GM12891 (cell line): ENCODE data around the gene STRIP2.

ENCODE experiments used
- DNase-seq: peaks from one replicate; pipeline ENCODE4 v3.0.0; 2011; ENCODE audit warnings: low spot score; ENCODE audit not compliant: insufficient read length
- FAIRE-seq: peaks from 2 replicates; lab custom pipeline; 2011; peaks lifted over from hg19 to GRCh38; lab: Jason Lieb, UNC
- PAX5 ChIP-seq: IDR thresholded peaks from 2 replicates; pipeline ENCODE4 v1.6.1; 2011; ENCODE audit warnings: low read length, moderate library complexity, mild to moderate bottlenecking; ENCODE audit not compliant: insufficient read depth, severe bottlenecking
- POLR2A ChIP-seq: IDR thresholded peaks from 2 replicates; pipeline ENCODE4 v1.6.1; 2011; ENCODE audit warnings: low read depth, low read length, control low read depth
- POLR2AphosphoS5 ChIP-seq: IDR thresholded peaks from 2 replicates; pipeline ENCODE4 v1.6.1; 2011; ENCODE audit warnings: low read depth, low read length, control low read depth
- POU2F2 ChIP-seq: IDR thresholded peaks from 2 replicates; pipeline ENCODE4 v1.6.1; 2011; ENCODE audit warnings: low read depth, mild to moderate bottlenecking, control low read depth, low read length, moderate library complexity
- SPI1 ChIP-seq: IDR thresholded peaks from 2 replicates; pipeline ENCODE4 v1.6.1; 2011; ENCODE audit warnings: low read depth, low read length, control low read depth
- TAF1 ChIP-seq: IDR thresholded peaks from 2 replicates; pipeline ENCODE4 v1.6.1; 2011; ENCODE audit warnings: low read depth, low read length, control low read depth

Gene STRIP2

DNA sequence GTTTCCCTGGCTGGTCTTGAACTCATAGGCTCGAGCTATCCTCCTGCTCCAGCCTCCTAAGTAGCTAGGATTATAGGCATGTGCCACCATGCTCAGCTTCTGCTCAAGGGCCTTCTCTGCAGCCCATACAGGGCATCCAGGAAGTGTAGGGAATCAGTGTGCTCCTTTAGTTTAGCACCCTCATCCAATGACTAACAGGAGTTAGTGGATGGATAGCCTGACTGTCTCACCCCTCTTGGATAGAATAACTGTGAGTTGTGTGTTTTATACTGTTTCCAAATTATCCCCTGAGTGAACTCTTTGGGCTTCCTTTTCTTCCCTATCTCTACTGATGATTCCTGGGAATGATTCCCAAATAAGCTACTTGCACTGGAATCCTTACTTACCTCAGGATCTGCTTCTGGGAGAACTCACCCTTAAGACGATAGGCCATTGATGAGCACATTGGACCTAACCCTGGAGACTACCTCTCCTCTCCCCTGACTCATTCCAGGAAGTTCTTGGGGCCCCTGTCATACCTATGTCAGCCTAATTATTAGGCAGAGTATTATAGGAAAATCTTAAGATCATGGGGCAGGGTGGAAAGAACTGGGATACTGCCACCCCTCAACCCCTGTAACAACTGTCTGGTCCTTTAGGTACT is 18.5 kb downstream of the STRIP2 start:
- TF ChIP-seq PAX5 (no peak), TAF1 (no peak), POLR2AphosphoS5 (no peak), SPI1 (no peak), POLR2A (no peak), POU2F2 (no peak)
- DNase-seq: no peak

DNA sequence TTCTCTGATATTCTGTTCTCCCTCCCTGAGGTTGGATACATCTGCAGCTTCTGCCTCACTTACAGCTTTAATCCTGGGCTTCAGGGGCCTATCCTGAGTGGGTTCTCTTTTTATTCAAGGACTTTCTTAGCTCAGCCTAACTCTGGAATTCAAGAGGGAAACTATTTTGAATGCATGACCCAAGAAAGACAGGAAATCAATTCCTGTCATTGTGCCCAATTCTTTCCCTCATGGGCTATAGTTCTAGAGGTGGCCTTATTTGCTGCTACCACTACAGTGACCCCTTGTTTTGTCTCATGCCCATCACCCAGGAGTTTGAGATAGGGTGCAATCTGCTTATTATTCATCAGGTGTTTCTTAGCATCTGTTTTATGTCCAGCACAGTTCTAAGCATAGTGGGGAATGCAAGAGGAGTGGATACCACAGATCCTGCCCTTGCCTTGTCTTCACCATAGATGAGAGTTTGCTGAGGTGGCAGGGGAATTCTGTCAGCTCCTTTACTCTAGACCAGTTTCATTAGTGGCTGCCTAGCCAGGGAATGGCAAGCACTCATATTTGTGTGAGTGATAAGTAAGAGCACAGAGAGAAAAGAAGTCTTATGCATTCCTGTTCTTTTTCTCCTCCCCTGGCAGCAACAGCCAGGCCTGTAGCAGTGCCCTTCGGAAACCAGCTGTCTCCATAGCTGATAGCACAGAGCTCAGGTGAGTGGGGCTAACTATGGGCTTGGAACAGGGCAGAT is 19.4 kb downstream of the STRIP2 start:
- DNase-seq: no peak
- no peak for FAIRE-seq
- TF ChIP-seq TAF1: no peak
- TF ChIP-seq POLR2A: no peak

More for the DNA sequence above, 18.5 kb downstream of the STRIP2 start:
- FAIRE-seq: no peak

DNA sequence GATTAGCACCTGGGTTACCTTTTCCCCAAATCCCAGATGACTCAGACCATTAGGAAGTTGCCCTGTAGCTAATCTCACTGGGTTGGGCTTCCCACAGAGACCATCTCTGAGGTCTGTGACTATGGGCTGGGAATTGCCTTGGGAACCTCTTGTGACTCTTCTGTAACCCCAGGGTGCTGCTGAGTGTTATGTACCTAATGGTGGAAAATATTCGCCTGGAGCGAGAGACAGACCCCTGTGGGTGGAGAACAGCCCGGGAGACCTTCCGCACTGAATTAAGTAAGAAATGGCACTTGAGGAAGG is 20.0 kb downstream of the STRIP2 start:
- FAIRE-seq: no peak
- no peak for DNase-seq
- no peak for TF ChIP-seq POLR2A
- no peak for TF ChIP-seq POLR2AphosphoS5
- no peak for TF ChIP-seq POU2F2
- no peak for TF ChIP-seq PAX5
- TF ChIP-seq TAF1: no peak
- no peak for TF ChIP-seq SPI1

DNA sequence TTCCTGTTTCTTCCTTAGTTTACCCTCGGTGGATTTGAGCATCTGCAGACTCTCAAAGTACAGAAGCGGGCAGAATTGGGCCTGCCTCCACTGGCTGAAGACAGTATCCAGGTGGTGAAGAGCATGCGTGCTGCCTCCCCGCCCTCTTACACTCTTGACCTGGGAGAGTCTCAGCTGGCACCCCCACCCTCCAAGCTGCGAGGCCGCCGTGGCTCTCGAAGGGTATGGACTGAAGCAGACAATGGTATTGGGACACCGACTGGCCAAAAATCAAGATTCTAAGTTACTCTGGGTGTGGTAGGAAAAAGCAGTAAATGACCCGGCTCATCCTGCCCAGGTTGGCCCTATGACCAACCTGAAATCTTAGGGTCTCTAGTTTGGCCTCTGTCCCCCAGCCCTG is 22.2 kb downstream of the STRIP2 start:
- TF ChIP-seq SPI1 (no peak), POLR2A (no peak), PAX5 (no peak), POLR2AphosphoS5 (no peak), TAF1 (no peak), POU2F2 (no peak)
- no peak for DNase-seq
- FAIRE-seq: no peak

DNA sequence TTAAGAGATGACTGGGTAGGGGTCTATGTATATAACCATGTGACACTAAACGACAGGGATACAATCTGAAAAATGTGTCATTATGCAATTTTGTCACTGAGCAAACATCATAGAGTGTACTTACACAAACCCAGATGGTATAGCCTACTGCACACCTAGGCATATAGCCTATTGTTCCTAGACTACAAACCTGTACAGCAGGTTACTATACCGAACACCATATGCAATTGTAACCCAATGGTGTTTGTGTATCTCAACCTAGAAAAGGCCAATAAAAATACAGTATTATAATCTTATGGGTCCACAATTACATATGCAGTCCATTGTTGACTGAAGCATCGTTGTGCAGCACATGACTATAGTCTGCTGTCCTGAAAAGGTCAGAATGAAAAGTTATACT is 22.9 kb downstream of the STRIP2 start:
- DNase-seq (no peak), FAIRE-seq (no peak)
- TF ChIP-seq POU2F2: no peak
- TF ChIP-seq TAF1: no peak
- TF ChIP-seq SPI1: no peak
- TF ChIP-seq PAX5: no peak
- no peak for TF ChIP-seq POLR2A

DNA sequence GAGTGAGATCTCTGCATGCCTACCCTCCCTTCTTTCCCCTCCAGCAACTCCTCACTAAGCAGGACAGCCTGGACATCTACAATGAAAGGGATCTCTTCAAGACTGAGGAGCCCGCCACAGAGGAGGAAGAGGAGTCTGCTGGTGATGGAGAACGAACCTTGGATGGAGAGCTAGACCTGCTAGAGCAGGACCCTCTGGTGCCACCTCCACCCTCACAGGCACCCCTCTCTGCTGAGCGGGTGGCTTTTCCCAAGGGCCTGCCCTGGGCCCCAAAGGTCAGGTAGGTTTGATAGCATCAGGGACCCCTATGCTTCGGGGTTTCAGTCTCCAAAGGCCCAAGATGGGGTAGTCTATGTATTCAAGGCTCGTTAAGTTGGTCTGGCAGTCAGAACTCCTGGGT is 23.9 kb downstream of the STRIP2 start:
- no peak for DNase-seq
- no peak for TF ChIP-seq PAX5
- FAIRE-seq: no peak

DNA sequence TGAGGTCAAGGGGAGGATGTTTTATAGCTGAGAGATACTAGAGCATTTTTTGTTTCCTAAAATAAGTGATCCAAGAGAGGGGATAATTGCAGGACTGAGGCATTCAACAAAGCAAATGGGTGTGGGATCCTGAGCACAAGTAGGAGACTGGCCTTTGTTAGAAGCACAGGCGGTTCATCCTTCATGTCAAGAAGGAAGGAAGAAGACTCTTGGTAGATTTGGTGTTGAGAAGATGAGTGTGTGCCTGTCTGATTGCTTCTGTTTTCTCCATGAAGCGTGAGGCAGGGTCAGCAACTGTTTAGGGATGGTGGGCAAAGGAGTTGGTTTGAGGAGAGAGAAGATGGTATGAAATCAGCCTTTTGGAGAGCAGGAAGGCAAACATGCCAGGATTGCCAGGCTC is 27.6 kb downstream of the STRIP2 start:
- FAIRE-seq: no peak

DNA sequence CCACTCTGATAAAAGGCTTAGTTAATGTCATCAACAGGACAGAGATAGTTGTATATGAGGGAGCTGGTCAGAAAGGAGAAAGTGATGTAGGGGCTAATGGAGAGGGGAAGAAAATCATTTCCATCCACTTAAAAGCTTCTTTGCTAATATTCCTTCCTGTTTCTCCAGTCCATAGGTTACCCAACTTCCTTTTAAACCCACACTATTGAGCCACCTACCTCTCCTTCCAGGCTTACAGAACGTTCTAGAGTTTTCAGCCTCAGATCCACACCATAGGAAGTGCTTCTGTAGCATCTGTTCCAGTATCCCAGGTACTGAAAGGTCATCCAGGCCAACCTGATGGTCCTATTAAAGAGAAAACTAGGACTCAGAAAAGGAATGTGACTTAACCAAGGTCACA is 28.2 kb downstream of the STRIP2 start:
- FAIRE-seq (no peak), DNase-seq (no peak)
- TF ChIP-seq TAF1: no peak
- TF ChIP-seq SPI1: no peak

More for the DNA sequence above, 27.6 kb downstream of the STRIP2 start:
- TF ChIP-seq POU2F2 (no peak), TAF1 (no peak), PAX5 (no peak), SPI1 (no peak), POLR2A (no peak), POLR2AphosphoS5 (no peak)
- no peak for DNase-seq

DNA sequence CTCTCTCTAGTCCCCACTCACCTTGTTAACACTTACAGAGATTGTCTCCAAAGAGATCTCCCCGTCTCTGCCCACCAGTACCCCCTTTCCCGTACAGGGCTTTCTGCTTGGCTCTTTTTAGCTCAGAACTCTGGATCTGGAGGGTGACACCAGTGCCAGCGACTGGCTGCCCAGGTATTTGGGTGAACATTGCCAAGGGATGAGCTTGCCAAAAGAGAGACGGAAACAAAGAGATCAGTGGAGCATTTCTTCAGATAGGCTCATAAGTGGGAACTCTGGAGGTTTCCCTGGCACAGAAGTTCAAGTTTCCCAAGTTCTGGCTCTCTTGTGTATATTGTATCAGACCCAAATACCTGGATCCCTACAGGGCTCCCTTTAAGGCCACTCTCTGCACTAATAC is 30.0 kb downstream of the STRIP2 start:
- TF ChIP-seq SPI1 (no peak), PAX5 (no peak), POLR2AphosphoS5 (no peak), TAF1 (no peak), POU2F2 (no peak), POLR2A (no peak)
- DNase-seq (no peak), FAIRE-seq (no peak)

DNA sequence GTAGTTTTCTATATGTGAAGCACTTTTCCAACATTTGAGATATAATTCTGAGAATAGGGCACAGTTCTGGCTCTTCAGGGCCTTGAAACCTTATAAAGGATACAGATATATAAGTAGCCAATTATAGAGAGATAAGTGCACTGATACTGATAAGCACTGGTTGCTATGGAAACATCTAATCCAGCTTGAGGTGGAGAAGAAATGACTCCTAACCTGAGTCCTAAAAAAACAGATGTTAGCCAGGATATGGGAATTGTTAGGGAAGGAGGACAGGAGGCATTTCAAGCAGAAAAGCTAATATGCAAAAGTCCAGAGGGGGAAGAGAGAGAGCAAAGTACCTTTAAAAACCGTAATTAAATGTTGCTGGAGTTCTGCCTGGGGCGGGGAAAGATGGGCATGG is 30.8 kb downstream of the STRIP2 start:
- FAIRE-seq (no peak), DNase-seq (no peak)
- TF ChIP-seq PAX5 (no peak), TAF1 (no peak), POLR2A (no peak), POU2F2 (no peak), POLR2AphosphoS5 (no peak), SPI1 (no peak)

DNA sequence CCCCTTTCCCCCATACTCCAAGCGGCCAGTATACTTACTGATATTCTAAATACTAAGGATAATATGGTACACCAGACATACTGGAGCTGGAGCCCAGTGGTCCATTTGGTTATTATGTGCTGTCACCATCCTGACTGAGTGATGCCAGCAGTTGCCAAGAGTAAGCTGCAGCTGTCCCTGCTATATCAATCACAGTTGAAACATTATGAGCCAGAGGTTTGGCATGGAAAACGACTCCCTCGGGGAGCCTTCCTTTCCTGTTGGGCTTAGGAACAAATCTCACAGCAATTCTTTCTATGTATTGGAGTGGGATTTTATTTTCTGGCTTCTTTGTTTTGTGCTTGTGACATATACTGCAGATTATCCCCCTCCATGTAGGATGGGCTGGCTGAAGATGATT is 32.6 kb downstream of the STRIP2 start:
- no peak for TF ChIP-seq PAX5
- TF ChIP-seq SPI1: no peak
- TF ChIP-seq POU2F2: no peak
- no peak for TF ChIP-seq POLR2AphosphoS5
- TF ChIP-seq POLR2A: no peak
- TF ChIP-seq TAF1: no peak
- DNase-seq: no peak
- FAIRE-seq: no peak
